Kidney (tissue), 14 donors: ENCODE results near the gene SPG7. TPM values are rescaled to one million over a fixed set of nuclear protein-coding genes. Genes with fewer than 3 reads are reported as not detected.

ENCODE experiments used
- DNase-seq, 5 donors: peaks; one replicate each; pipeline ENCODE4 v3.0.0-alpha.2; 2013 to 2020
- FAIRE-seq: peaks from 2 replicates; lab custom pipeline; 2012; peaks lifted over from hg19 to GRCh38; lab: Jason Lieb, UNC
- H3K27ac ChIP-seq, 2 donors: one replicate each; pipeline ENCODE4 v1.7.0; 2013; ENCODE audit warnings: low read depth in 2 of 2, low read length in 2 of 2, inconsistent platforms in 1 of 2
- H3K27me3 ChIP-seq: one replicate; pipeline ENCODE4 v1.7.1; 2013; ENCODE audit warnings: low read length, inconsistent platforms; ENCODE audit not compliant: control insufficient read depth, insufficient read depth
- H3K36me3 ChIP-seq, 3 donors: one replicate each; pipeline versions ENCODE4 v1.7.0 to v1.7.1; 2013; ENCODE audit warnings: low read length in 3 of 3, control low read depth in 1 of 3, inconsistent platforms in 1 of 3; ENCODE audit not compliant: insufficient read depth in 3 of 3, control insufficient read depth in 2 of 3
- H3K4me1 ChIP-seq, 3 donors: one replicate each; pipeline versions ENCODE4 v1.7.0 to v1.7.1; 2013; ENCODE audit warnings: low read length in 3 of 3, inconsistent platforms in 1 of 3, low read depth in 1 of 3; ENCODE audit not compliant: control insufficient read depth in 2 of 3, insufficient read depth in 2 of 3
- H3K4me3 ChIP-seq, 3 donors: one replicate each; pipeline versions ENCODE4 v1.7.0 to v1.8.1; 2013; ENCODE audit warnings: low read length in 3 of 3, control low read depth in 1 of 3, inconsistent platforms in 1 of 3
- H3K9ac ChIP-seq, 3 donors: one replicate each; pipeline versions ENCODE4 v1.7.0 to v1.7.1; 2013; ENCODE audit warnings: low read length in 3 of 3, control low read depth in 1 of 3, inconsistent platforms in 1 of 3
- H3K9me3 ChIP-seq, 3 donors: one replicate each; pipeline versions ENCODE4 v1.7.0 to v1.7.1; 2013; ENCODE audit warnings: low read length in 3 of 3, control low read depth in 1 of 3, inconsistent platforms in 1 of 3; ENCODE audit not compliant: control insufficient read depth in 2 of 3, insufficient read depth in 1 of 3
- intact Hi-C: fragments of 100-400 bp; cut with DNase I; formaldehyde crosslinking; loops from one replicate; pipeline ENCODE4 v1.11.1; 2022
- polyA plus RNA-seq: library from polyadenylated mRNA; stranded (reverse); fragments of 350-450 nt; fragmentation: Illumina TruSeq; extraction: RNeasy Lipid Tissue Mini Kit (QIAGEN cat#74804); gene quantifications from one replicate; pipeline ENCODE4 v1.2.3, GENCODE V29; 2014; ENCODE audit warnings: low read depth, low replicate concordance; ENCODE audit not compliant: insufficient read depth
- total RNA-seq: library from RNA; stranded (reverse); fragmentation: NEBNext Ultra II Directional; extraction: Animal tissue kit (Norgen Biotek cat#: 25700); gene quantifications from one replicate; pipeline ENCODE4 v1.2.1, GENCODE V29; 2021
- TF ChIP-seq, protein P1 (sequence below): IDR thresholded peaks from 3 replicates; pipeline ENCODE4 v1.5.1; 2012; ENCODE audit warnings: mild to moderate bottlenecking, moderate library complexity, borderline replicate concordance; ENCODE audit not compliant: insufficient read depth; ENCODE audit errors: extremely low read depth
- donor health status: control.
- donor health status: control.
- donor health status: control.
- donor health status: control.
- donor health status: control.
- donor health status: DM: yes; HTN: yes; CAD: no.
- donor health status: Normal renal cell carcinoma (clear cell type).

SPG7 gene
- total and polyA plus RNA-seq, 2 donors from 2014 or later: 71.0 to 108 TPM

DNA sequence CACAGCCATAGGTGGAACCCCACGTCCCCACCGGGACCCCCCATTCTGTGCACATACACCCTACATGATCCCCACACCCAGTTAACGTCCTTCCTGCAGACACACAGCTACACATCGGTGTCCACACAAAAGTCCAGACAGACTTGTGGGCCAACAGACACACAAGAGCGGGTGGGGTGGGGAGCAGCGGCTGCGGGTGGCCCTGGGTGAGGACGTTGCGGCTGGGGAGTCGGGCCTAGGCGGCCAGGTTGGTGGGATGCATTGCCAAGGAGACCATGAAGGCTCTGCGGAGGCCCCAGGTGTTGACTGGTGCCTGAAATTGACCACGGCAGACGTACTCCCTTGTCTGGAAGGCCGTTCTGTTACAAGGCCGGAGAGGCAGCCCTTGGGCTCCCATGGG lies 96.6 kb downstream of the SPG7 start:
- no peak for DNase-seq
- no peak for FAIRE-seq
- H3K9me3 ChIP-seq: no peaks in the 10 kb centered on the region
- H3K4me1 ChIP-seq: peaks cover 0 to 11% (median 10%) of the 10 kb centered on the region in 3 donors
- no peaks in the 10 kb centered on the region for H3K27me3 ChIP-seq
- no peak overlapping the region for H3K9ac ChIP-seq
- TF ChIP-seq, protein P1, sequence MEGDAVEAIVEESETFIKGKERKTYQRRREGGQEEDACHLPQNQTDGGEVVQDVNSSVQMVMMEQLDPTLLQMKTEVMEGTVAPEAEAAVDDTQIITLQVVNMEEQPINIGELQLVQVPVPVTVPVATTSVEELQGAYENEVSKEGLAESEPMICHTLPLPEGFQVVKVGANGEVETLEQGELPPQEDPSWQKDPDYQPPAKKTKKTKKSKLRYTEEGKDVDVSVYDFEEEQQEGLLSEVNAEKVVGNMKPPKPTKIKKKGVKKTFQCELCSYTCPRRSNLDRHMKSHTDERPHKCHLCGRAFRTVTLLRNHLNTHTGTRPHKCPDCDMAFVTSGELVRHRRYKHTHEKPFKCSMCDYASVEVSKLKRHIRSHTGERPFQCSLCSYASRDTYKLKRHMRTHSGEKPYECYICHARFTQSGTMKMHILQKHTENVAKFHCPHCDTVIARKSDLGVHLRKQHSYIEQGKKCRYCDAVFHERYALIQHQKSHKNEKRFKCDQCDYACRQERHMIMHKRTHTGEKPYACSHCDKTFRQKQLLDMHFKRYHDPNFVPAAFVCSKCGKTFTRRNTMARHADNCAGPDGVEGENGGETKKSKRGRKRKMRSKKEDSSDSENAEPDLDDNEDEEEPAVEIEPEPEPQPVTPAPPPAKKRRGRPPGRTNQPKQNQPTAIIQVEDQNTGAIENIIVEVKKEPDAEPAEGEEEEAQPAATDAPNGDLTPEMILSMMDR: no peak
- no peak overlapping the region for H3K27ac ChIP-seq
- H3K36me3 ChIP-seq: no peaks in the 10 kb centered on the region
- no peak overlapping the region for H3K4me3 ChIP-seq
- intact Hi-C loops: no loop called here

DNA sequence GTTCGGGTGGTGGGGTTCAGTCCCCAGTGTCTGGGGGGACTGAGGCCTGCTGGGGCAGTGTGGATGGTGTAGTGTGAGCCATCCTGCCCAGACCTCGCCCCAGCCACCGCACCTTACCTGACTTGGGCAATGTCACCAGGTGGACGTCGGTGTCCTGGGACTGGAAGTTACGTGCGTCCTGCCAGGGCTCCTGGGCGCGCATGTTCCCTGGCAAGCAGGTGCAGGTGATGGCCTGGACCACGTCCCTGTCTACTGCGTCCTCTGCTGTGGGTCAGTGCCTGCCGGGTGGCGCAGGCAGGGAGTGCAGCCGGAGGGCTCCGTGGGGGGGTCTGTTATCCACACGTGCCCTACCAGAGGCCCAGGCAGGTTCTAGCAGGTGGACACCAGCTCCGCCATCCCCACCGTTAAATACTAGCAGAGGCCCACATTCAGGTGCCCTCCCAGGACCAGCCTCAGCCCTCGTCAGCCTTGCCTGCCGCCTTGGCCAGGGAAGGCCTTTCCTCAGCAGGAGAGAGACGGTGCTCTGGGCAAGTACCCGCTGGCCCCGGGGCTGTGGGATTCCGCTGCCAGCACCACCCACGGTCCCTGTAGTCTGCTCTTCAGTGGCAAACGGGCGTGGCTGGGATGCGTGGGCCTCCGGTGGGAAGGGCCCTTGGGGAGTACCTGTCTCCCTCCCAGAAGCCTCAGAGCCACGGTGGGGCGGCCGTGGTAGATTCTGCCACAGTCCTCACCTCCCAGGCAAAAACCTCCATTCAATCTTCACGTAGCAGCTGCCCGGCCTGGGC lies 97.2 kb downstream of the SPG7 start:
- H3K9ac ChIP-seq: no peak overlapping the region

DNA sequence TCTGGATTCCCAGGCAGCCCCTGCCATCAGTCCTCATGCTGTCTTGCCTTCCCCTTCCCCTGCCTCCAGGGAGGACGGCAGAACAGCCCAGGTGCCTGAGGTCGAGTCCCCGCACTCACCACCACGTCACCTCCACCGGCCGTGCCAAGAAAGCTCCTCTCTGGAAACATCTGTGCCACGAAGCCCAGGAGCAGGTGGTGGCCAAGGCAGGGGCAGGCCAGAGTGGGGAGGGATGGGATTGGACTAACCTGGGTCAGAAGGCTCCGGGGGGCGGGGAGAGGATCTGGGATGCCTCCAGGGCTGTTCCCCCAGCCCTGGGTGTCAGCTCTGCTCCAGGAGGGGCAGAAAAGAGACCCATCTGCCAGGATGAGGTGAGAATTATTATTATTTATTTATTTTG lies 97.8 kb downstream of the SPG7 start:
- no peak overlapping the region for H3K27ac ChIP-seq
- H3K27me3 ChIP-seq: no peaks in the 10 kb centered on the region
- TF ChIP-seq, protein P1: no peak
- H3K9me3 ChIP-seq: no peaks in the 10 kb centered on the region
- no peaks in the 10 kb centered on the region for H3K36me3 ChIP-seq
- DNase-seq (no peak), FAIRE-seq (no peak)
- H3K9ac ChIP-seq: no peak overlapping the region
- intact Hi-C loops: no loop called here
- no peak overlapping the region for H3K4me3 ChIP-seq
- peaks cover 0 to 11% (median 10%) of the 10 kb centered on the region in 3 donors for H3K4me1 ChIP-seq

More for the DNA sequence above, 97.2 kb downstream of the SPG7 start:
- H3K4me1 ChIP-seq: peaks cover 0 to 11% (median 10%) of the 10 kb centered on the region in 3 donors
- H3K9me3 ChIP-seq: no peaks in the 10 kb centered on the region
- intact Hi-C loops: no loop called here
- DNase-seq: no peak
- no peaks in the 10 kb centered on the region for H3K27me3 ChIP-seq
- FAIRE-seq: no peak
- H3K27ac ChIP-seq: no peak overlapping the region
- no peaks in the 10 kb centered on the region for H3K36me3 ChIP-seq
- H3K4me3 ChIP-seq: no peak overlapping the region
- TF ChIP-seq, protein P1: no peak

Other genes with a start within 250 kb of the SPG7 start
- gene ANKRD11, start 17.8 kb upstream of the SPG7 start, total RNA-seq: 154 TPM
- gene ANKRD11, start 17.8 kb upstream of the SPG7 start, polyA plus RNA-seq: 36.2 TPM
- gene RPL13, start 52.3 kb downstream of the SPG7 start, total RNA-seq: 1,694 TPM
- 3,146 TPM for gene RPL13, start 52.3 kb downstream of the SPG7 start, polyA plus RNA-seq
- gene CPNE7, start 67.4 kb downstream of the SPG7 start, total RNA-seq: 13.7 TPM
- gene CPNE7, start 67.4 kb downstream of the SPG7 start, polyA plus RNA-seq: 1.5 TPM
- gene DPEP1, start 105.2 kb downstream of the SPG7 start, total RNA-seq: 24.2 TPM
- gene DPEP1, start 105.2 kb downstream of the SPG7 start, polyA plus RNA-seq: 433 TPM
- 96.1 TPM for gene CHMP1A, start 149.3 kb downstream of the SPG7 start, total RNA-seq
- gene CHMP1A, start 149.3 kb downstream of the SPG7 start, polyA plus RNA-seq: 71.3 TPM
- gene SPATA33, start 149.4 kb downstream of the SPG7 start, total RNA-seq: 16.3 TPM
- 13.4 TPM for gene SPATA33, start 149.4 kb downstream of the SPG7 start, polyA plus RNA-seq
- gene CDK10, start 178.3 kb downstream of the SPG7 start, total RNA-seq: 118 TPM
- gene CDK10, start 178.3 kb downstream of the SPG7 start, polyA plus RNA-seq: 82.6 TPM
- 15.1 TPM for gene SPATA2L, start 193.3 kb downstream of the SPG7 start, total RNA-seq
- gene SPATA2L, start 193.3 kb downstream of the SPG7 start, polyA plus RNA-seq: 12.6 TPM
- 24.4 TPM for gene VPS9D1, start 212.5 kb downstream of the SPG7 start, total RNA-seq
- 18.3 TPM for gene VPS9D1, start 212.5 kb downstream of the SPG7 start, polyA plus RNA-seq
- gene ZNF276, start 213.1 kb downstream of the SPG7 start, total RNA-seq: 35.4 TPM
- 16.4 TPM for gene ZNF276, start 213.1 kb downstream of the SPG7 start, polyA plus RNA-seq